ENCODE data around the gene MAP2K6.

The MAP2K6 gene

GRCh38 chr17:69486779-69487637 lies 72.5 kb downstream of the MAP2K6 start:
- no peak for DNase-seq (ENCODE audit: low read depth in 2 of 3, low spot score in 1 of 3)

- no peak for DNase-seq (ENCODE audit: low read depth in 2 of 3, low spot score in 1 of 3)
These were observed 74.8 kb downstream of the MAP2K6 start for GRCh38 chr17:69489313-69489712.

- DNase-seq (ENCODE audit: low read depth in 2 of 3, low spot score in 1 of 3), result no peak
These were observed 78.0 kb downstream of the MAP2K6 start for GRCh38 chr17:69492410-69493071.

- DNase-seq (ENCODE audit: low read depth in 2 of 3, low spot score in 1 of 3), result no peak
These were observed 81.3 kb downstream of the MAP2K6 start for GRCh38 chr17:69495787-69496186.

- DNase-seq (ENCODE audit: low read depth in 2 of 3, low spot score in 1 of 3), result no peak
These were observed 82.7 kb downstream of the MAP2K6 start for GRCh38 chr17:69497161-69497560.

GRCh38 chr17:69499318-69499717 lies 84.8 kb downstream of the MAP2K6 start:
- DNase-seq (ENCODE audit: low read depth in 2 of 3, low spot score in 1 of 3), result no peak

GRCh38 chr17:69500911-69501429 lies 86.5 kb downstream of the MAP2K6 start:
- DNase-seq (ENCODE audit: low read depth in 2 of 3, low spot score in 1 of 3), result no peak

- no peak for DNase-seq (ENCODE audit: low read depth in 2 of 3, low spot score in 1 of 3)
These were observed 87.3 kb downstream of the MAP2K6 start for GRCh38 chr17:69501591-69502468.

- DNase-seq (ENCODE audit: low read depth in 2 of 3, low spot score in 1 of 3), result no peak
These were observed 89.2 kb downstream of the MAP2K6 start for GRCh38 chr17:69503711-69504110.

- no peak for DNase-seq (ENCODE audit: low read depth in 2 of 3, low spot score in 1 of 3)
These were observed 91.2 kb downstream of the MAP2K6 start for GRCh38 chr17:69505740-69506139.

GRCh38 chr17:69506489-69506888 lies 92.0 kb downstream of the MAP2K6 start:
- no peak for DNase-seq (ENCODE audit: low read depth in 2 of 3, low spot score in 1 of 3)

- DNase-seq (ENCODE audit: low read depth in 2 of 3, low spot score in 1 of 3), result no peak
These were observed 94.3 kb downstream of the MAP2K6 start for GRCh38 chr17:69508814-69509213.

- no peak for DNase-seq (ENCODE audit: low read depth in 2 of 3, low spot score in 1 of 3)
These were observed 96.8 kb downstream of the MAP2K6 start for GRCh38 chr17:69511250-69511649.

- no peak for DNase-seq (ENCODE audit: low read depth in 2 of 3, low spot score in 1 of 3)
These were observed 98.4 kb downstream of the MAP2K6 start for GRCh38 chr17:69512946-69513345.

GRCh38 chr17:69516225-69516624 lies 101.7 kb downstream of the MAP2K6 start:
- DNase-seq (ENCODE audit: low read depth in 2 of 3, low spot score in 1 of 3), result no peak

GRCh38 chr17:69516911-69517310 lies 102.4 kb downstream of the MAP2K6 start:
- no peak for DNase-seq (ENCODE audit: low read depth in 2 of 3, low spot score in 1 of 3)

- DNase-seq (ENCODE audit: low read depth in 2 of 3, low spot score in 1 of 3), result no peak
These were observed 104.5 kb downstream of the MAP2K6 start for GRCh38 chr17:69518951-69519350.

- no peak for DNase-seq (ENCODE audit: low read depth in 2 of 3, low spot score in 1 of 3)
These were observed 108.9 kb downstream of the MAP2K6 start for GRCh38 chr17:69523244-69523861.

GRCh38 chr17:69524854-69525253 lies 110.4 kb downstream of the MAP2K6 start:
- DNase-seq (ENCODE audit: low read depth in 2 of 3, low spot score in 1 of 3), result no peak

GRCh38 chr17:69525920-69526841 lies 111.7 kb downstream of the MAP2K6 start:
- DNase-seq (ENCODE audit: low read depth in 2 of 3, low spot score in 1 of 3), result no peak

Measured in stimulated activated CD4-positive, alpha-beta T cell treated with anti-CD3 and anti-CD28 coated beads, Interleukin-12 subunit alpha, Interleukin-12 subunit beta, amount 100 ng/mL, for 48 hours (primary cell).